ENCODE results near the gene BACH2.

- peak in 2 of 3 experiments; percentile 31 to 33 for TF ChIP-seq CTCF (optimal IDR thresholded peaks at IDR 0.05 in 1 of 3, IDR thresholded peaks at IDR 0.05 in 1 of 3, conservative IDR thresholded peaks at IDR 0.05 in 1 of 3; ENCODE audit: extremely low read depth in 1 of 3, insufficient read depth in 2 of 3, low read length in 3 of 3)
- TF ChIP-seq EZH2 (IDR thresholded peaks at IDR 0.05; ENCODE audit: low read length) = no peak
Observed at GRCh38 chr6:90179190-90180169, 117.2 kb downstream of the BACH2 start.

Data from keratinocyte (primary cell).